ENCODE results near the gene RGS6. TPM values are rescaled to one million over a fixed set of nuclear protein-coding genes. Genes with fewer than 3 reads are reported as not detected.

Gene RGS6
- total RNA-seq, 1 experiment from 2014 or later, result not detected

DNA sequence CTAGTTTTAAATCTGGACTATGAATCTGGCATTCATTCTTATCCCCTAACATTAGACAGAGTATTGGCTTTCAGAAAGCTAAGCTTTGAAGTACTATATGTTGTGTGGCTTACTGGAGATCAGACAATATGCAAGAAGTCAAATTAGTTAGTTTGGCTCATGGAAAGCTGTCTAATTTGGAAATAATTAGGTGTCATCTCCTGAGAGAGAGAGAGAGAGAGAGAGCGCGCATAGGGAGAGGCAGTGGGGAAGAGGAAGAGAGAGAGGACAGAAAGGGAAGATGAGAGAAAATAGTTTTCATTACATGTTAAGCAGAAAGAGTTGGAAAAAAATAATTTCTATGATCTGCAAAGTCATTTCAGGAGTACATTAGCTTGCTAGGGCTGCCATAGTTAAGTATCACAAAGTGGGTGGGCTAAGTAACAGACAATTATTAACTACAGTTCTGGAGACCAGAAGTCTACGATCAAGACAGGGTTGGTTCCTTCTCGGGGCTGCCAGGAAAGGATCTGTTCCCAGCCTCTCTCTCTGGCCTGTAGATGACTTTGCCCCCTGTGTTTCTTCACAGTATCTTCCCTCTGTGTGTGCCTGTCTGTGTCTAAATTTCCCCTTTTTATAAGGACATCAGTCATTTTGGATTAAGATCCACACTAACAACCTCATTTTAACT is 404.2 kb downstream of the RGS6 start:
- no peak for DNase-seq (ENCODE audit: unreplicated experiment)
- H3K27me3 Mint-ChIP-seq (ENCODE audit: insufficient read depth, unreplicated experiment), result peaks cover 62% of the 10 kb centered on the region
- H3K36me3 Mint-ChIP-seq (ENCODE audit: insufficient read depth, unreplicated experiment), result no peaks in the 10 kb centered on the region
- BruUV-seq (replicated peaks), result no TSS peak
- no peak overlapping the region for H3K27ac Mint-ChIP-seq (ENCODE audit: low read depth, unreplicated experiment)
- POLR2A ChIA-PET, result no interaction called here
- H3K4me3 Mint-ChIP-seq (ENCODE audit: unreplicated experiment), result no peak overlapping the region
- CTCF ChIA-PET, result no interaction called here
- intact Hi-C loops (cut with micrococcal nuclease), result no loop called here
- H3K4me1 Mint-ChIP-seq (ENCODE audit: insufficient read depth, unreplicated experiment), result no peaks in the 10 kb centered on the region
- H3K9me3 Mint-ChIP-seq (ENCODE audit: unreplicated experiment), result no peaks in the 10 kb centered on the region
- TF ChIP-seq, protein P1, sequence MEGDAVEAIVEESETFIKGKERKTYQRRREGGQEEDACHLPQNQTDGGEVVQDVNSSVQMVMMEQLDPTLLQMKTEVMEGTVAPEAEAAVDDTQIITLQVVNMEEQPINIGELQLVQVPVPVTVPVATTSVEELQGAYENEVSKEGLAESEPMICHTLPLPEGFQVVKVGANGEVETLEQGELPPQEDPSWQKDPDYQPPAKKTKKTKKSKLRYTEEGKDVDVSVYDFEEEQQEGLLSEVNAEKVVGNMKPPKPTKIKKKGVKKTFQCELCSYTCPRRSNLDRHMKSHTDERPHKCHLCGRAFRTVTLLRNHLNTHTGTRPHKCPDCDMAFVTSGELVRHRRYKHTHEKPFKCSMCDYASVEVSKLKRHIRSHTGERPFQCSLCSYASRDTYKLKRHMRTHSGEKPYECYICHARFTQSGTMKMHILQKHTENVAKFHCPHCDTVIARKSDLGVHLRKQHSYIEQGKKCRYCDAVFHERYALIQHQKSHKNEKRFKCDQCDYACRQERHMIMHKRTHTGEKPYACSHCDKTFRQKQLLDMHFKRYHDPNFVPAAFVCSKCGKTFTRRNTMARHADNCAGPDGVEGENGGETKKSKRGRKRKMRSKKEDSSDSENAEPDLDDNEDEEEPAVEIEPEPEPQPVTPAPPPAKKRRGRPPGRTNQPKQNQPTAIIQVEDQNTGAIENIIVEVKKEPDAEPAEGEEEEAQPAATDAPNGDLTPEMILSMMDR (IDR thresholded peaks at IDR 0.05; ENCODE audit: unreplicated experiment), result no peak

DNA sequence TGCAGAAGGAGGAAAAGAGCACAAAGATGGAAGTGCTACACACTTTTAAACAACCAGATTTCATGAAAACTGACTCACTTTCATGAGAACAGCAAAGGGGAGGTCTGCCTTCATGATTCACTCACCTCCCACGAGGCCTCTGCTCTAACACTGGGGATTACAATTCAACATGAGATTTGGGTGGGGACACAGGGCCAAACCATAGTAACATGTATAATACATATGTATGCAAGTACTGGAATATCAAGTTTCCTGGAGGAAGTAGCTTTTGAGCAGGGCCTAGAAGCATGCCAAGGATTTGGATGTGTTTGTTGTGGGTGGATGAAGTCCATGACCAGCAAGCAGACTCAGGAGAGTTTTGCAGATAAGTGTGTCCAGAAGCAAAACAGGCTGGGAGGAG is 409.0 kb downstream of the RGS6 start:
- Mint-ChIP-seq H3K4me3 (ENCODE audit: unreplicated experiment) (no peak overlapping the region), H3K27ac (ENCODE audit: low read depth, unreplicated experiment) (no peak overlapping the region), H3K9me3 (ENCODE audit: unreplicated experiment) (no peaks in the 10 kb centered on the region), H3K27me3 (ENCODE audit: insufficient read depth, unreplicated experiment) (peaks cover 29% of the 10 kb centered on the region), H3K4me1 (ENCODE audit: insufficient read depth, unreplicated experiment) (no peaks in the 10 kb centered on the region), H3K36me3 (ENCODE audit: insufficient read depth, unreplicated experiment) (no peaks in the 10 kb centered on the region)
- no TSS peak for BruUV-seq (replicated peaks)
- CTCF ChIA-PET, result interaction anchor here (1.2 kb wide), 1 partner anchor 128 kb away, joined by 3 read pairs; no protein-coding TSS in a partner anchor
- intact Hi-C loops (cut with micrococcal nuclease), result no loop called here
- POLR2A ChIA-PET, result no interaction called here
- no peak for DNase-seq (ENCODE audit: unreplicated experiment)
- TF ChIP-seq, protein P1 (IDR thresholded peaks at IDR 0.05; ENCODE audit: unreplicated experiment), result no peak

DNA sequence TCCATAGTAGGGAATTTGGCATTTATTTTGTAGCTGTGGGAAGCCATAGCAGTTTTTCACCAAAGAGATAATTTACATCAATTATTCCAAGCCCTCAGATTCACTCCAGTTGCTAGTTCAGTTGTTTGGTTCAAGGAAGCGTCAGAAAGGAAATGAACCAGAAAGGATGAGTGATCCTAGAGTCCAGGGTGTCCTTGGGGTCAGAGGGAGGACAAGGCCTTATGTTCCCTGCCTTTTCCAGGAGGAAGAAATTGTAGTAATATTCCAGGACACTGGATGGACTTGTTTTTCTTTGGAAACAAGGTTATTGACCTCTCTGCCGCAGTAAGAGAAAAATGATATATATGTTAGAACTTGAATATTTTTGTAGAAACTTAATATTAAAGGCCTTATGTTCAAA is 409.5 kb downstream of the RGS6 start:
- TF ChIP-seq, protein P1 (IDR thresholded peaks at IDR 0.05; ENCODE audit: unreplicated experiment), result no peak
- intact Hi-C loops (cut with micrococcal nuclease), result no loop called here
- Mint-ChIP-seq H3K36me3 (ENCODE audit: insufficient read depth, unreplicated experiment) (no peaks in the 10 kb centered on the region), H3K27me3 (ENCODE audit: insufficient read depth, unreplicated experiment) (peaks cover 25% of the 10 kb centered on the region), H3K4me3 (ENCODE audit: unreplicated experiment) (no peak overlapping the region), H3K9me3 (ENCODE audit: unreplicated experiment) (no peaks in the 10 kb centered on the region), H3K27ac (ENCODE audit: low read depth, unreplicated experiment) (no peak overlapping the region), H3K4me1 (ENCODE audit: insufficient read depth, unreplicated experiment) (no peaks in the 10 kb centered on the region)
- POLR2A ChIA-PET, result no interaction called here
- no peak for DNase-seq (ENCODE audit: unreplicated experiment)
- CTCF ChIA-PET, result interaction anchor here (1.2 kb wide), 1 partner anchor 128 kb away, joined by 3 read pairs; no protein-coding TSS in a partner anchor
- no TSS peak for BruUV-seq (replicated peaks)

DNA sequence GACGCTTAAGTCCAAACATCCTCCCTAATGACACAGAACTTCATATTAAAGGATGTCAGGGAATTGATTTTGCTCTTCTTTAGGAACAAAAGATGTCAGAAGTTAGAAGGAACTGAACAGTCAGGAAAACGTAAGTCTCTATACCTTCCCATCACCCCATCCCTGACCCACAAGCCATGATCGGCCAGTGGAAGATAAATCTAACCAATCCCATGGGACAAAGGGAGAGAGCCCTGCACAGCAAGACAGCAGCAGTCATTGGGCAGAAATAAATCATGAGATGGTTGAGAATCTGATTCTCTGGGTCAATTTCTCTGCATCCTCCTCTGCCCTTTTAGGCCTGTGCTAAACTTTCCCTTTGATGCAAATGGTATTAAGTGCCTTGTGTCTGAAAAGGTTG is 414.9 kb downstream of the RGS6 start:
- TF ChIP-seq, protein P1 (IDR thresholded peaks at IDR 0.05; ENCODE audit: unreplicated experiment), result no peak
- ChIA-PET CTCF (interaction anchor here (0.7 kb wide), 1 partner anchor 13 kb away, joined by 3 read pairs; no protein-coding TSS in a partner anchor), POLR2A (no interaction called here)
- Mint-ChIP-seq H3K4me3 (ENCODE audit: unreplicated experiment) (no peak overlapping the region), H3K4me1 (ENCODE audit: insufficient read depth, unreplicated experiment) (no peaks in the 10 kb centered on the region), H3K27ac (ENCODE audit: low read depth, unreplicated experiment) (no peak overlapping the region), H3K36me3 (ENCODE audit: insufficient read depth, unreplicated experiment) (no peaks in the 10 kb centered on the region), H3K9me3 (ENCODE audit: unreplicated experiment) (no peaks in the 10 kb centered on the region), H3K27me3 (ENCODE audit: insufficient read depth, unreplicated experiment) (no peaks in the 10 kb centered on the region)
- no TSS peak for BruUV-seq (replicated peaks)
- DNase-seq (ENCODE audit: unreplicated experiment), result no peak
- intact Hi-C loops (cut with micrococcal nuclease), result no loop called here

Measured in MCF 10A (cell line).